Activated T-helper 2 cell treated with anti-CD3 and anti-CD28 coated beads, Interferon-gamma antibody, Interleukin-2, Interleukin-4, amounts not matched to agents 10 μg/mL and 5 μg/mL and 100 μg/mL, durations not matched to agents 14 hours and 24 hours and 36 hours (primary cell): ENCODE measurements around the gene HDAC2. TPM values are rescaled to one million over a fixed set of nuclear protein-coding genes. Genes with fewer than 3 reads are reported as not detected.

Source experiments
- DNase-seq: peaks from one replicate; pipeline ENCODE4 v3.0.0; 2021; ENCODE audit warnings: low spot score
- H3K27ac Mint-ChIP-seq: one replicate; pipeline ENCODE4 v1.8.0; 2021; ENCODE audit warnings: mixed read lengths
- H3K27me3 Mint-ChIP-seq: one replicate; pipeline ENCODE4 v1.8.0; 2021; ENCODE audit warnings: low read depth, mixed read lengths
- H3K36me3 Mint-ChIP-seq: one replicate; pipeline ENCODE4 v1.8.0; 2021; ENCODE audit warnings: low read depth, mixed read lengths
- H3K4me1 Mint-ChIP-seq: one replicate; pipeline ENCODE4 v1.8.0; 2021; ENCODE audit warnings: low read depth, mixed read lengths
- H3K4me3 Mint-ChIP-seq: one replicate; pipeline ENCODE4 v1.8.0; 2021; ENCODE audit warnings: low read depth, mild to moderate bottlenecking, moderate library complexity, mixed read lengths
- H3K9me3 Mint-ChIP-seq: one replicate; pipeline ENCODE4 v1.8.0; 2021; ENCODE audit warnings: mixed read lengths
- intact Hi-C: fragments of 100-400 bp; cut with micrococcal nuclease; formaldehyde crosslinking; loops from one replicate; pipeline ENCODE4 v1.15.1; 2023
- total RNA-seq: library from RNA; stranded (reverse); gene quantifications from 2 replicates; pipeline ENCODE4 v1.2.3, GENCODE V29; 2022

The HDAC2 gene
- total RNA-seq, 1 donor from 2014 or later, result 115 TPM

DNA sequence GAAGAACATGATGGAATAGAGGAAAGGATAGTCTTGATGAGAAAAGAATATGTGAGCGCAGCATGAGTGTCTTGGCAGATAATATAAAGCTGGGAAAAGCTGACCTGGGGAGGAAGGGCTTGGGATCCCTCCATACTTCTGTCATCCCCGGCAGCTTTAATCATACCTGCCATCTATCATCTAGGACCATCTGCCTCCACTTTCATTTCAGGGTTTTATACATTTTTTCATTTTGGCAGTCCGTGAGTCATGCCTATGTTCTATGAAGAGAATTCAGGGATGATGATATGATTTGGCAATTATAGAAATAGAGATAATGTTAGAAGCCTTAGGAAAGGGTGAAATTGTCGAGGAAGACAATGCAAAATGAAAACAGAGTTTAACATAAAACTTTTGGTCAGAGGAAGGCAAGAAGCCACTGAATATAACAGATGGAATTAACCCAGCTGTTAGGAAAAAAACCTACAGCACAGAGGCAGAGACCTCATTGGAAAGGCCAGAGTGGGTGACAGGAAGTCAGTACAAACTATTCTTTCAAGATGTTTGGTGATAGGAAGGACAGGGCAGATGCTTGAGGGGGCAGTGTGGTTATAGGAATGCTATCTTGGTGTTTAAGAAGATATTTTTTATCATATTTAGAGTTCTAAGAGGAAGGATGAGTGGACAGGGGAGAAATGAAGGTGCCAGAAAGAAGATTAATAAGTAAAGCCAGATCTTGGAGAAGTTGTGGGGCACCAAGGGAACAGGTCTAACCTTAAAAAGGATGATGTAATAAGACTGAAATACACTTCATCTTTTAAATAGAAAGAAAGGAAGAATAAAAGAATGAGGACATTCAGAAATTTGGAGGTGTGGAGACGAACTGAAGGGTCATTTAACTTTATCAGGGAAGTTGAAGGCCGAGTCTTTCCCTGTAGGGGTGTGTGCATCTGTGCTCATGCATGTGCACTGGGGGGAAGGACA lies 76.0 kb downstream of the HDAC2 start:
- Mint-ChIP-seq H3K4me3 (no peak overlapping the region), H3K4me1 (no peaks in the 10 kb centered on the region), H3K9me3 (no peaks in the 10 kb centered on the region), H3K36me3 (no peaks in the 10 kb centered on the region), H3K27me3 (peaks cover 8% of the 10 kb centered on the region), H3K27ac (no peak overlapping the region)
- intact Hi-C loops, result no loop called here
- no peak for DNase-seq

DNA sequence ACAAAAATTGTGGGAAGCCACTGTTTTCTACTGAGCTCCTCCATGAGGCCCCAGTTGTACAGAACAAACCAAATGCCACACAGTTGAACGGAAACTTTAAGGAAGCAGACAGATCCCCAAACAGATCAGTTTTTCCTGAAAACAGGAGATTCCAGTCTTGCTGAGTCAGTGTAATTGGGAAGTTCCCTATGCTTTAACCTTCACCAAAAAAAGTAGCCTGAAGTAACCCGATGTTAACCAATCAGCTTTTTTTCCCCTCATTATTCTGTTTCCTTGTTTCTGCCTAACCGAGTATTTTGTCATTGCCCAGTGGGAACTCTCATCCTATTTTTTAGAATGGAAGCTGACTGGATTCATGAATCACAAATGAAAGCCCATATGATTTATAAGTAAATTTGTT lies 77.1 kb downstream of the HDAC2 start:
- Mint-ChIP-seq H3K36me3 (no peaks in the 10 kb centered on the region), H3K27me3 (peaks cover 4% of the 10 kb centered on the region), H3K4me3 (no peak overlapping the region), H3K9me3 (no peaks in the 10 kb centered on the region), H3K27ac (no peak overlapping the region), H3K4me1 (no peaks in the 10 kb centered on the region)
- no peak for DNase-seq
- intact Hi-C loops, result no loop called here

DNA sequence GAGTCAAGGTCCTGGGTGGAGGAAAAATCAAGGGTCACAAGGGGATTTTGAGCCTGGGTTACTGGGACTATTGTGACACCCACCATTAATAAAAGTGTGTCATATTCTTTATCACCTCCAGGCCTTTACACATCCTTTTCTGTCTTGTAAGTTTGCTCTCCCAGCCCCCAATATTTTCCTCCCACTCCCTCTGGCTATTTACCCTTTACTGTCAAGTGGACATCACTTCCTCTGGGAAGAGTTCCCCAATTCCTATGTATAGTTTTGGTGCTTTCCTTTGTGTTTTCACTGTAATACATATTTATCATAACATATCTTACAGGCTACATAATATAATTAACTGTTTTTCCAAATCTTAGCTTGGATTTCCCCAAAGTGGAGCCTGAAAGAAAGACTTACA lies 77.5 kb downstream of the HDAC2 start:
- intact Hi-C loops, result no loop called here
- DNase-seq, result no peak
- Mint-ChIP-seq H3K27me3 (peaks cover 4% of the 10 kb centered on the region), H3K27ac (no peak overlapping the region), H3K4me1 (no peaks in the 10 kb centered on the region), H3K4me3 (no peak overlapping the region), H3K9me3 (no peaks in the 10 kb centered on the region), H3K36me3 (no peaks in the 10 kb centered on the region)

DNA sequence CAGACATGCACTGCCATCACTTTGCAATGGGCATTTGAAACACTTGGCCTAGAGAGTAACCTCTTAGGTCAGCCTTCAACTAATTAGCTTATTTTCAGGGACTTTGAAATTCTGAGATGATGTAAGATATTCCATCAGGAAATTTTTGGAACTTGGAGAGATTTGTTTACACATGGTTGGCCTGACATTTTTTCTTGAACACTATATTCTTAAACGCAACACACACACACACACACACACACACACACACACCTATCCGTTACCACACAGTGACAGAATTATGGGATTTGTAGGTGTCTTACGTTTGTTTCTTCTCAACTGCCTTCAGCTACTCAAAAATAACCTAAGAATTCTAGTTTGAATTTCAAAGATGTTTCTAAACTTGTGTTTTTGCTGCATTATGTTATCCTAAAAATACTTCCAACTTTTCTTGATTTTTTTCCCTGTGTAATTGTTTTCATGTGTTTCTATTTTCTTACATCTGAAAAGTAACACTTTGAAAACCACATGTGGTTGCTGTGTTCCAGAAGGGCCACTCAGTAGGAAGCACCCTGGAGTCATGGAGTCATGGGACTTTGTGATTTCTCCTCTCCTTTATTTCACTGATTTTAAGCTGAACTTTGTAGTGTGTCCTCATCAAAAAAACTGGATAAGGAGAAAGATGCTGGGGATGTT lies 81.9 kb downstream of the HDAC2 start:
- no peak overlapping the region for H3K27ac Mint-ChIP-seq
- intact Hi-C loops, result no loop called here
- no peaks in the 10 kb centered on the region for H3K4me1 Mint-ChIP-seq
- H3K4me3 Mint-ChIP-seq, result no peak overlapping the region
- no peaks in the 10 kb centered on the region for H3K36me3 Mint-ChIP-seq
- DNase-seq, result no peak
- H3K9me3 Mint-ChIP-seq, result no peaks in the 10 kb centered on the region
- H3K27me3 Mint-ChIP-seq, result peaks cover 6% of the 10 kb centered on the region

DNA sequence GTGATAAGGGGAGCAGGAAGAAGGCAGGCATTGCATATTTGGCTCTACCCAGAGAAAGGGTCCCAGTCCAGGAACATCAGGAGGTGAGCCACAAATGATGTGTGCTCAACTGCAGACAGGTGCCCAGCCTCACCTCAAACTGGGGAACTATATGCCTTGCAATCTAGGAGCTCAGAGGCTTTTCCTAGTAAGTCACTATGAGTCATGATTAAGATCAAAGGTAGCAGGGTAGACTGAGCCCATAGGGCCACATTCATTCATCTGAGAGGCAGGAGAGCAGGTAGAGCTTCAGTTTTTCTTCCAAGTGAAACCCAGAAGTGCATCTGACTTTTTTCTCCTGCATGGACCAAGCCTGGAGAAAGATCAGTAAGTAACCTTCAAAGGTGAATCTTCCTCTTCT lies 82.5 kb downstream of the HDAC2 start:
- Mint-ChIP-seq H3K27me3 (peaks cover 8% of the 10 kb centered on the region), H3K27ac (no peak overlapping the region), H3K9me3 (no peaks in the 10 kb centered on the region), H3K4me1 (no peaks in the 10 kb centered on the region), H3K4me3 (no peak overlapping the region), H3K36me3 (no peaks in the 10 kb centered on the region)
- DNase-seq, result no peak
- intact Hi-C loops, result no loop called here

DNA sequence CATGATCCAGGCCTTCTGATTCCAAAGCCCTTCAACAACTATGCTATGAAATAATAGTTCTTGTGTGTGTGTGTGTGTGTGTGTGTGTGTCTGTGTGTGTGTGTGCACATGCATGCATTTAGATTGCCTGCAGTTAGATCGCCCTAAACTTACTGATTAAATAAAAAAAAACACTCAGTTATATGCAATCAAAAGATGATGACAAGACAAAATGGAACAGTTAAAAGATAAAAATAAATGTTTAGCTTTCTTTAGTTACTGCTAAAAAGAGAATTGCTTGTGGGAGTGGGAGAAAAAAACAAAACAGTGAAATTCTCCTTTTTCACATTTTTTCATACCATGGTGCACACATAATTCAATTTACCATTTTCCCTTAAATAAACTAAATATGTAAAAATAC lies 84.4 kb downstream of the HDAC2 start:
- Mint-ChIP-seq H3K27ac (no peak overlapping the region), H3K27me3 (peaks cover 6% of the 10 kb centered on the region), H3K4me1 (no peaks in the 10 kb centered on the region), H3K4me3 (no peak overlapping the region), H3K9me3 (no peaks in the 10 kb centered on the region), H3K36me3 (no peaks in the 10 kb centered on the region)
- DNase-seq, result no peak
- intact Hi-C loops, result no loop called here

DNA sequence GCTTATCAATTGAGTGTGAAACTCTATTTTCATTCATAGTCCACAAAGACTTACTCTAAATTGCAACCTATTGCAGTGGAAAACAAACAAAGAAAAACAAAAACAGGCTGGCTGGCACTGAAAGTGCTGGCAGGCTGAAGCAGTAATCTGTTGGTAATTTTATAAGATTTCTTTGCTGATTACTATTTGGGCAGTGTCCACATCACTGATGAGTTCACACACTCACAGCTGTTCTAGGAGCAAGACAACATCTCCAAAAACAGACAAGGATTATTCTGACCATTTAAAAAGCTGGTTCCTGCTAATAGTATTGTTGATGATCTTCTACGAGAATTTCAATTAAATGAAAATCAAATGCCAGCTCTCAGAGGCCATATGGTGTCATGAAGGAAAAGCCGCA lies 86.9 kb downstream of the HDAC2 start:
- Mint-ChIP-seq H3K27ac (no peak overlapping the region), H3K9me3 (no peaks in the 10 kb centered on the region), H3K4me1 (no peaks in the 10 kb centered on the region), H3K4me3 (no peak overlapping the region), H3K36me3 (no peaks in the 10 kb centered on the region), H3K27me3 (peaks cover 15% of the 10 kb centered on the region)
- intact Hi-C loops, result no loop called here
- DNase-seq, result no peak

Other genes with a start within 250 kb of the HDAC2 start
- 0.28 and 0.34 TPM in 2 replicates for gene MARCKS, start 113.8 kb downstream of the HDAC2 start, total RNA-seq